ENCODE results near the gene MAP7D1. TPM values are rescaled to one million over a fixed set of nuclear protein-coding genes. Genes with fewer than 3 reads are reported as not detected.

Gene MAP7D1
- total and polyA plus RNA-seq, 2 of the 13 experiments (the other 11 are each of a cell fraction or from before 2014, with no cell fraction given) = 5.6 to 7.2 TPM

- no peak for TF ChIP-seq FOXO4 (CRISPR knock-in tag; conservative IDR thresholded peaks at IDR 0.05)
- peak; percentile 53; the same call in 1 of the 2 replicates for TF ChIP-seq NFYC (CRISPR knock-in tag; IDR thresholded peaks at IDR 0.05)
- TF ChIP-seq TAF15 (IDR thresholded peaks at IDR 0.05; ENCODE audit: low read depth, low read length, poor library complexity, severe bottlenecking) = no peak
- TF ChIP-seq HNRNPK (IDR thresholded peaks at IDR 0.05; ENCODE audit: low read depth, low read length, poor library complexity, severe bottlenecking) = peak; percentile 37
- no peak for TF ChIP-seq MBD4 (IDR thresholded peaks at IDR 0.05; ENCODE audit: borderline replicate concordance, low read length)
- TF ChIP-seq, protein P1, sequence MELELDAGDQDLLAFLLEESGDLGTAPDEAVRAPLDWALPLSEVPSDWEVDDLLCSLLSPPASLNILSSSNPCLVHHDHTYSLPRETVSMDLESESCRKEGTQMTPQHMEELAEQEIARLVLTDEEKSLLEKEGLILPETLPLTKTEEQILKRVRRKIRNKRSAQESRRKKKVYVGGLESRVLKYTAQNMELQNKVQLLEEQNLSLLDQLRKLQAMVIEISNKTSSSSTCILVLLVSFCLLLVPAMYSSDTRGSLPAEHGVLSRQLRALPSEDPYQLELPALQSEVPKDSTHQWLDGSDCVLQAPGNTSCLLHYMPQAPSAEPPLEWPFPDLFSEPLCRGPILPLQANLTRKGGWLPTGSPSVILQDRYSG (CRISPR knock-in tag; IDR thresholded peaks at IDR 0.05) = no peak
- no peak for TF ChIP-seq MBNL3 (CRISPR knock-in tag; conservative IDR thresholded peaks at IDR 0.05)
- TF ChIP-seq ZMYM3 (CRISPR knock-in tag; IDR thresholded peaks at IDR 0.05) = peak; percentile 44; the same call in 1 of the 2 replicates
- peak; percentile 86; the same call in 1 of the 2 replicates for TF ChIP-seq THYN1 (CRISPR knock-in tag; IDR thresholded peaks at IDR 0.05; ENCODE audit: borderline replicate concordance, low read depth)
- no peak; the same call in 1 of the 2 replicates for TF ChIP-seq ZNF138 (CRISPR knock-in tag; IDR thresholded peaks at IDR 0.05; ENCODE audit: low read depth)
- no peak; the same call in 1 of the 2 replicates for TF ChIP-seq CBX5 (CRISPR knock-in tag; IDR thresholded peaks at IDR 0.05; ENCODE audit: borderline replicate concordance)
- TF ChIP-seq, protein P2, sequence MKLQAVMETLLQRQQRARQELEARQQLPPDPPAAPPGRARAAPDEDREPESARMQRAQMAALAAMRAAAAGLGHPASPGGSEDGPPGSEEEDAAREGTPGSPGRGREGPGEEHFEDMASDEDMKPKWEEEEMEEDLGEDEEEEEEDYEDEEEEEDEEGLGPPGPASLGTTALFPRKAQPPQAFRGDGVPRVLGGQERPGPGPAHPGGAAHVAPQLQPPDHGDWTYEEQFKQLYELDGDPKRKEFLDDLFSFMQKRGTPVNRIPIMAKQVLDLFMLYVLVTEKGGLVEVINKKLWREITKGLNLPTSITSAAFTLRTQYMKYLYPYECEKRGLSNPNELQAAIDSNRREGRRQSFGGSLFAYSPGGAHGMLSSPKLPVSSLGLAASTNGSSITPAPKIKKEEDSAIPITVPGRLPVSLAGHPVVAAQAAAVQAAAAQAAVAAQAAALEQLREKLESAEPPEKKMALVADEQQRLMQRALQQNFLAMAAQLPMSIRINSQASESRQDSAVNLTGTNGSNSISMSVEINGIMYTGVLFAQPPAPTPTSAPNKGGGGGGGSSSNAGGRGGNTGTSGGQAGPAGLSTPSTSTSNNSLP (IDR thresholded peaks at IDR 0.05; ENCODE audit: low read depth, low read length) = no peak
- TF ChIP-seq SOX5 (CRISPR knock-in tag; IDR thresholded peaks at IDR 0.05; ENCODE audit: borderline replicate concordance) = peak; percentile 20; the same call in 1 of the 2 replicates
- peak; percentile 67 for TF ChIP-seq PITX1 (CRISPR knock-in tag; IDR thresholded peaks at IDR 0.05)
- TF ChIP-seq, protein P3, sequence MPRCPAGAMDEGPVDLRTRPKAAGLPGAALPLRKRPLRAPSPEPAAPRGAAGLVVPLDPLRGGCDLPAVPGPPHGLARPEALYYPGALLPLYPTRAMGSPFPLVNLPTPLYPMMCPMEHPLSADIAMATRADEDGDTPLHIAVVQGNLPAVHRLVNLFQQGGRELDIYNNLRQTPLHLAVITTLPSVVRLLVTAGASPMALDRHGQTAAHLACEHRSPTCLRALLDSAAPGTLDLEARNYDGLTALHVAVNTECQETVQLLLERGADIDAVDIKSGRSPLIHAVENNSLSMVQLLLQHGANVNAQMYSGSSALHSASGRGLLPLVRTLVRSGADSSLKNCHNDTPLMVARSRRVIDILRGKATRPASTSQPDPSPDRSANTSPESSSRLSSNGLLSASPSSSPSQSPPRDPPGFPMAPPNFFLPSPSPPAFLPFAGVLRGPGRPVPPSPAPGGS (CRISPR knock-in tag; IDR thresholded peaks at IDR 0.05) = peak; percentile 79
- TF ChIP-seq ZBTB21 (CRISPR knock-in tag; IDR thresholded peaks at IDR 0.05) = peak; percentile 77
- TF ChIP-seq ZZZ3 (CRISPR knock-in tag; IDR thresholded peaks at IDR 0.05; ENCODE audit: borderline replicate concordance) = peak; percentile 37; the same call in 1 of the 2 replicates
- TF ChIP-seq ATRX (CRISPR knock-in tag; IDR thresholded peaks at IDR 0.05; ENCODE audit: borderline replicate concordance) = no peak
- TF ChIP-seq THAP9 (CRISPR knock-in tag; IDR thresholded peaks at IDR 0.05; ENCODE audit: borderline replicate concordance) = peak; percentile 88
Observed at GRCh38 chr1:36223996-36224536, 68.1 kb downstream of the MAP7D1 start, which contains the start of gene THRAP3 (continued).
